Panc1 (cell line): ENCODE measurements around the gene KIF1A.

Experiments
- CTCF ChIP-seq: fragments of 450-650 bp; IDR thresholded peaks from 2 replicates; pipeline ENCODE4 v1.5.1; 2017; ENCODE audit warnings: mild to moderate bottlenecking
- POLR2AphosphoS5 ChIP-seq: IDR thresholded peaks from 2 replicates; pipeline ENCODE4 v1.6.1; 2012; ENCODE audit warnings: mild to moderate bottlenecking, low read depth, low read length, moderate library complexity
- SIN3A ChIP-seq: IDR thresholded peaks from 2 replicates; pipeline ENCODE4 v1.6.1; 2012; ENCODE audit warnings: low read depth, mild to moderate bottlenecking, low read length, moderate library complexity, borderline replicate concordance; ENCODE audit not compliant: insufficient read depth
- TCF7L2 ChIP-seq: IDR thresholded peaks from 2 replicates; pipeline ENCODE4 v1.6.1; 2011; ENCODE audit warnings: mild to moderate bottlenecking, low read depth, low read length, inconsistent platforms
- TF ChIP-seq, protein P1 (sequence below), 2 experiments: IDR thresholded peaks; 2 replicates each; pipeline ENCODE4 v1.6.1; 2011 to 2012; ENCODE audit warnings: low read depth in 2 of 2, control low read depth in 1 of 2, low read length in 1 of 2, mild to moderate bottlenecking in 1 of 2, moderate library complexity in 1 of 2; ENCODE audit not compliant: insufficient read depth in 1 of 2

DNA sequence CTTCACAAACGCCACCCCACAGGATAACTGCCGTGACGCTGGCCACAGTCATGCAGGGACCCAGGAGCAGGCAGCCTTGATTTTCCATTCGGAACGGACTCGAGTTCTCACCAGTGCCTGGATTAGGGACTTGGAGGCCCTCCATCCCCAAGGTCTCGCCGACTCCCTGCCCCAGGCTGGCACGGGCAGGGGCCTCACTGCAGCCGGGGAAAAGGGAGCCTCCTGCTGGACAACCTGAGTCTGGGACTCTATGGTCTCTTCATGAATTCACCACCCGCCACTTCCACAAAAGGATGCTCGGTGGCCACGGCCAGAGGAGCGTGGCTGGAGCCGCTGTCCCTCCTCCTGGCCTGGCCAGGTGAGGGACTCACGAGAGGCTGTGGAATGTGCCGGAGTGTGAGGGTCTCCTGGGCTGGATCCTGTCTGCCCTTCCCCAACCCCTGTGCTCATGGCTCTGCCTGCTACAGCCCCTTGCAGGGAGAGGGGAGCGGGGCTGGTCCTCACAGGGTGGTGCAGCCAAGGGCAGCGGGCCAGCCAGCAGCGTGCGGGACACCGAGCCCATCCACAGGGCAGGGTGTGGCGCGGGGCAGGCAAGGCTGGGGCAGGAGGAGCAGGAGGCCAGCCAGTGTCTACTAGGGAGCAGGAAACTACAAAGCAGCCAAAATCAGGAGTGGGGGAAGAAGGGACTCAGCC lies 86.1 kb downstream of the KIF1A start:
- TF ChIP-seq CTCF (no peak; the same call in 1 of the 2 replicates), SIN3A (no peak), POLR2AphosphoS5 (no peak), TCF7L2 (no peak)
- TF ChIP-seq, protein P1, sequence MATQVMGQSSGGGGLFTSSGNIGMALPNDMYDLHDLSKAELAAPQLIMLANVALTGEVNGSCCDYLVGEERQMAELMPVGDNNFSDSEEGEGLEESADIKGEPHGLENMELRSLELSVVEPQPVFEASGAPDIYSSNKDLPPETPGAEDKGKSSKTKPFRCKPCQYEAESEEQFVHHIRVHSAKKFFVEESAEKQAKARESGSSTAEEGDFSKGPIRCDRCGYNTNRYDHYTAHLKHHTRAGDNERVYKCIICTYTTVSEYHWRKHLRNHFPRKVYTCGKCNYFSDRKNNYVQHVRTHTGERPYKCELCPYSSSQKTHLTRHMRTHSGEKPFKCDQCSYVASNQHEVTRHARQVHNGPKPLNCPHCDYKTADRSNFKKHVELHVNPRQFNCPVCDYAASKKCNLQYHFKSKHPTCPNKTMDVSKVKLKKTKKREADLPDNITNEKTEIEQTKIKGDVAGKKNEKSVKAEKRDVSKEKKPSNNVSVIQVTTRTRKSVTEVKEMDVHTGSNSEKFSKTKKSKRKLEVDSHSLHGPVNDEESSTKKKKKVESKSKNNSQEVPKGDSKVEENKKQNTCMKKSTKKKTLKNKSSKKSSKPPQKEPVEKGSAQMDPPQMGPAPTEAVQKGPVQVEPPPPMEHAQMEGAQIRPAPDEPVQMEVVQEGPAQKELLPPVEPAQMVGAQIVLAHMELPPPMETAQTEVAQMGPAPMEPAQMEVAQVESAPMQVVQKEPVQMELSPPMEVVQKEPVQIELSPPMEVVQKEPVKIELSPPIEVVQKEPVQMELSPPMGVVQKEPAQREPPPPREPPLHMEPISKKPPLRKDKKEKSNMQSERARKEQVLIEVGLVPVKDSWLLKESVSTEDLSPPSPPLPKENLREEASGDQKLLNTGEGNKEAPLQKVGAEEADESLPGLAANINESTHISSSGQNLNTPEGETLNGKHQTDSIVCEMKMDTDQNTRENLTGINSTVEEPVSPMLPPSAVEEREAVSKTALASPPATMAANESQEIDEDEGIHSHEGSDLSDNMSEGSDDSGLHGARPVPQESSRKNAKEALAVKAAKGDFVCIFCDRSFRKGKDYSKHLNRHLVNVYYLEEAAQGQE (IDR thresholded peaks at IDR 0.05; ENCODE audit: insufficient read depth in 1 of 2, low read depth in 2 of 2, low read length in 1 of 2) = no peak
